ENCODE measurements around the gene ALKBH5. TPM values are rescaled to one million over a fixed set of nuclear protein-coding genes. Genes with fewer than 3 reads are reported as not detected.

Gene ALKBH5
- total and polyA plus RNA-seq, 2 of the 8 experiments (the other 6 are each of a cell fraction or from before 2014, with no cell fraction given) = 63.7 to 86.4 TPM

DNA sequence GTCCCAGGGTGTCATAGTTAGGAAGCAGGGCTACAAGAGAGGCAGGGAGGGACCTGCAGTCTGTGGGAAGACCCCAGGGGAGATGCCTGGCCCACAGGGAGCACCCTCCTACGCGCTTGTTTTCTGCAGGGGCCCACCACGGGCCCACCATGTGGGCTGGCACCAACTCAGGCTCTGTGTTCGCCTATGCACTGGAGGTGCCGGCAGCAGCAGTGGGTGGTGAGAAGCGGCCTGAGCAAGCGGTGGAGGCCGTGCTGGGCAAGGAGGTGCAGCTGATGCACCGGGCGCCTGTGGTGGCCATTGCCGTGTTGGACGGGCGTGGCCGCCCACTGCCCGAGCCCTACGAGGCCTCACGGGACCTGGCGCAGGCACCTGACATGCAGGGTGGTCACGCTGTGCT lies 56.8 kb downstream of the ALKBH5 start:
- no peaks in the 10 kb centered on the region for H3K79me1 ChIP-seq (ENCODE audit: low read depth, low read length)
- H3K36me3 ChIP-seq (ENCODE audit: control insufficient read depth in 2 of 4, insufficient read depth in 4 of 4, low read length in 3 of 4) = peaks cover 21 to 57% (median 49%) of the 10 kb centered on the region in 4 experiments
- no peak overlapping the region for H3K4me2 ChIP-seq (ENCODE audit: insufficient read depth in 1 of 2, low read depth in 2 of 2, low read length in 2 of 2)
- H3K27me3 ChIP-seq (replicated peaks in 1 of 4; ENCODE audit: control insufficient read depth in 3 of 4, extremely low read depth in 1 of 4, insufficient read depth in 3 of 4, low read length in 3 of 4) = peaks cover 0 to 2% (median 0%) of the 10 kb centered on the region in 4 experiments; a peak in 1 of 7 replicates
- DNase-seq (ENCODE audit: low read depth in 1 of 2, low spot score in 2 of 2) (no peak), FAIRE-seq (no peak)
- no peak overlapping the region for H2BK15ac ChIP-seq (ENCODE audit: low read length)
- H4K5ac ChIP-seq (ENCODE audit: insufficient read length, low read depth, low read length) = no peak overlapping the region
- POLR2A ChIA-PET (ENCODE audit: partially characterized antibody) = interaction anchor here (1.1 to 13.9 kb wide), 5 partner anchors 9 to 74 kb away, joined by 4 to 171 read pairs (median 4); partner anchors contain the start of genes FLII, MIEF2, SMCR8 and TOP3A
- H2AK5ac ChIP-seq (ENCODE audit: low read depth, low read length) = no peak overlapping the region
- no peak overlapping the region for H3K23ac ChIP-seq (ENCODE audit: insufficient read length)
- CTCF ChIA-PET (ENCODE audit: partially characterized antibody) = interaction anchor here (0.9 to 2.9 kb wide), 5 partner anchors 8 to 25 kb away, joined by 3 to 18 read pairs (median 5); no protein-coding TSS in a partner anchor
- H3K4me3 ChIP-seq (ENCODE audit: extremely low read depth in 1 of 4, insufficient read depth in 2 of 4, low read depth in 3 of 4, low read length in 4 of 4) = no peak overlapping the region
- H4K91ac ChIP-seq (replicated peaks; ENCODE audit: insufficient read length, low read length) = no peak overlapping the region
- no peaks in the 10 kb centered on the region for H3K9me3 ChIP-seq (ENCODE audit: insufficient read depth in 2 of 2, low read depth in 1 of 2, low read length in 1 of 2)
- H2BK120ac ChIP-seq (replicated peaks; ENCODE audit: low read depth, low read length) = no peak overlapping the region
- H2BK20ac ChIP-seq (ENCODE audit: low read length) = no peak overlapping the region
- TF ChIP-seq HDAC6 (IDR thresholded peaks at IDR 0.05; ENCODE audit: low read depth, low read length) (no peak), SRF (IDR thresholded peaks at IDR 0.05; ENCODE audit: low read depth, low read length) (no peak), KDM1A (IDR thresholded peaks at IDR 0.05; ENCODE audit: borderline replicate concordance, low read length) (no peak), HDAC2 (IDR thresholded peaks at IDR 0.05; ENCODE audit: borderline replicate concordance in 1 of 2, low read depth in 2 of 2, low read length in 2 of 2) (no peak)
- no peaks in the 10 kb centered on the region for H3K79me2 ChIP-seq (ENCODE audit: control insufficient read depth in 1 of 2, insufficient read depth in 2 of 2, low read length in 2 of 2)
- H3K27ac ChIP-seq (ENCODE audit: low read depth, low read length) = no peak overlapping the region
- no peaks in the 10 kb centered on the region; a peak in 1 of 7 replicates for H3K4me1 ChIP-seq (replicated peaks in 1 of 4; ENCODE audit: control insufficient read depth in 3 of 4, insufficient read depth in 4 of 4, low read length in 3 of 4)
- H2AFZ ChIP-seq (ENCODE audit: low read length) = no peak overlapping the region
- H3K56ac ChIP-seq (replicated peaks; ENCODE audit: insufficient read length, low read depth, low read length) = no peak overlapping the region
- no peak overlapping the region for H2BK12ac ChIP-seq (ENCODE audit: low read depth, low read length)
- peak overlapping the region; percentile 21; the same call in 1 of the 2 replicates for H4K8ac ChIP-seq (ENCODE audit: extremely low read depth, insufficient read depth, low read length)
- H4K20me1 ChIP-seq (replicated peaks in 1 of 2; ENCODE audit: control insufficient read depth in 1 of 2, insufficient read depth in 2 of 2, low read length in 2 of 2) = peaks cover 7 to 22% of the 10 kb centered on the region in 2 experiments
- H3K18ac ChIP-seq (ENCODE audit: extremely low read depth, low read length) = no peak overlapping the region
- no peak overlapping the region for H3K9ac ChIP-seq (replicated peaks in 1 of 4; ENCODE audit: extremely low read depth in 1 of 4, low read depth in 3 of 4, low read length in 3 of 4)
- no peaks in the 10 kb centered on the region for H3K23me2 ChIP-seq (ENCODE audit: low read depth, low read length)
- H2BK5ac ChIP-seq (ENCODE audit: low read depth, low read length) = no peak overlapping the region
- 95% methylated on average over 19 of the region's 19 CpGs; no CpG with 5 or more reads in 1 of the 2 experiments for WGBS, 2 experiments (ENCODE audit: extremely low coverage in 1 of 2, insufficient coverage in 1 of 2, insufficient read length in 1 of 2, insufficient replicate concordance in 2 of 2, low coverage in 1 of 2, low lambda C conversion rate in 2 of 2, missing lambda C conversion rate in 1 of 2)
- H3K4ac ChIP-seq (replicated peaks; ENCODE audit: insufficient read length, low read depth, low read length) = no peak overlapping the region
- no peak overlapping the region for H3K14ac ChIP-seq (ENCODE audit: insufficient read length)
